GM12878 (cell line): Measurements from ENCODE around the gene TRABD2B. TPM values are rescaled to one million over a fixed set of nuclear protein-coding genes. Genes with fewer than 3 reads are reported as not detected.

Experiments
- ATAC-seq: fragments of 200-7000 bp; cut with Tn5 transposase; 3 replicates; pipeline ENCODE4 v1.9.1; 2020; ENCODE audit warnings: mild to moderate bottlenecking, moderate library complexity
- BruUV-seq: library from RNA; stranded (reverse); fragments of 400-500 nt; replicated peaks from 2 replicates; lab custom pipeline; 2021; lab: Mats Ljungman, UMichigan
- CTCF ChIA-PET: fragments of 300-600 bp; sonication (Branson Sonifier 250); formaldehyde crosslinking; extraction: SDS; loops from one replicate; lab custom pipeline; 2021; ENCODE audit warnings: inconsistent platforms; lab: Yijun Ruan, JAX
- POLR2A ChIA-PET: fragments of 350-600 bp; formaldehyde crosslinking; extraction: SDS; loops from one replicate; lab custom pipeline; 2021; ENCODE audit warnings: inconsistent platforms; lab: Charles Lee
- RAD21 ChIA-PET: fragments of 300-600 bp; sonication (Branson Sonifier 250); formaldehyde crosslinking; loops from one replicate; lab custom pipeline; 2023; ENCODE audit warnings: antibody characterized with exemption; ENCODE audit not compliant: unreplicated experiment; lab: Charles Lee
- SMC1A ChIA-PET: fragments of 300-600 bp; sonication (Branson Sonifier 250); formaldehyde crosslinking; loops from one replicate; lab custom pipeline; 2023; ENCODE audit not compliant: unreplicated experiment, uncharacterized antibody; lab: Charles Lee
- DNase-seq: peaks from one replicate; pipeline ENCODE4 v3.0.0-alpha.2; 2011; ENCODE audit warnings: low read depth, low spot score
- FAIRE-seq: peaks from 3 replicates; lab custom pipeline; 2011; peaks lifted over from hg19 to GRCh38; lab: Jason Lieb, UNC
- H2AFZ ChIP-seq: 2 replicates; pipeline ENCODE4 v1.6.0; 2011; ENCODE audit warnings: low read depth, low read length, control low read depth; ENCODE audit not compliant: control insufficient read depth
- H3K27ac ChIP-seq: 2 replicates; pipeline ENCODE4 v1.5.1; 2011; ENCODE audit warnings: control low read depth; ENCODE audit not compliant: control insufficient read depth, insufficient read depth
- H3K27me3 ChIP-seq, 2 experiments: replicated peaks in 1 of 2; 2 replicates each; pipeline versions ENCODE4 v1.6.0 to v1.6.1; 2011; ENCODE audit warnings: low read length in 1 of 2; ENCODE audit not compliant: control insufficient read depth in 2 of 2, insufficient read depth in 2 of 2
- H3K36me3 ChIP-seq, 2 experiments: 2 replicates each; pipeline ENCODE4 v1.5.1; 2011; ENCODE audit warnings: low read length in 1 of 2; ENCODE audit not compliant: control insufficient read depth in 2 of 2, insufficient read depth in 2 of 2
- H3K4me1 ChIP-seq: 2 replicates; pipeline ENCODE4 v1.6.1; 2011; ENCODE audit warnings: mild to moderate bottlenecking, low read length, moderate library complexity, mixed read lengths; ENCODE audit not compliant: control insufficient read depth, insufficient read depth
- H3K4me2 ChIP-seq: 2 replicates; pipeline ENCODE4 v1.6.0; 2011; ENCODE audit warnings: control low read depth; ENCODE audit not compliant: control insufficient read depth, insufficient read depth
- H3K4me3 ChIP-seq: fragments of 200-600 bp; sonication (generic); 2 replicates; pipeline ENCODE4 v1.5.1; 2016
- H3K79me2 ChIP-seq: 2 replicates; pipeline ENCODE4 v1.6.0; 2011; ENCODE audit warnings: low read length; ENCODE audit not compliant: control insufficient read depth, insufficient read depth
- H3K9ac ChIP-seq: 2 replicates; pipeline ENCODE4 v1.8.0; 2011; ENCODE audit warnings: low read length, control low read depth, mixed read lengths; ENCODE audit not compliant: control insufficient read depth, insufficient read depth
- H3K9me3 ChIP-seq: replicated peaks from 3 replicates; pipeline ENCODE4 v1.5.1; 2011; ENCODE audit warnings: mild to moderate bottlenecking, low read length; ENCODE audit not compliant: control insufficient read depth, insufficient read depth
- H4K20me1 ChIP-seq: 2 replicates; pipeline ENCODE4 v1.6.0; 2011; ENCODE audit not compliant: control insufficient read depth, insufficient read depth
- E2F4 ChIP-seq: IDR thresholded peaks from 2 replicates; pipeline ENCODE4 v1.6.1; 2012; ENCODE audit warnings: low read depth, low read length, improper control_type of control experiment
- ELK1 ChIP-seq: IDR thresholded peaks from 2 replicates; pipeline ENCODE4 v1.6.1; 2012; ENCODE audit warnings: low read depth, low read length, improper control_type of control experiment
- HDAC2 ChIP-seq: fragments of 200-600 bp; sonication (generic); IDR thresholded peaks from 2 replicates; pipeline ENCODE4 v1.6.1; 2017
- MAX ChIP-seq: IDR thresholded peaks from 2 replicates; pipeline ENCODE4 v1.6.1; 2012; ENCODE audit warnings: low read depth, low read length, improper control_type of control experiment
- MTA2 ChIP-seq: fragments of 450-650 bp; IDR thresholded peaks from 2 replicates; pipeline ENCODE4 v1.6.1; 2016; ENCODE audit warnings: low read depth, mild to moderate bottlenecking, moderate library complexity
- SIX5 ChIP-seq: IDR thresholded peaks from 2 replicates; pipeline ENCODE4 v1.6.1; 2011; ENCODE audit warnings: mild to moderate bottlenecking, low read depth, low read length, moderate library complexity; ENCODE audit not compliant: severe bottlenecking
- WGBS: methylation state at CpG from one replicate; pipeline ENCODE4 v1.1.6; 2016; ENCODE audit warnings: low lambda C conversion rate; ENCODE audit not compliant: insufficient replicate concordance, insufficient coverage; ENCODE audit errors: missing lambda C conversion rate; 5-methylcytosine and 5-hydroxymethylcytosine counted together
- in situ Hi-C: fragments of 300-500 bp; cut with MboI; formaldehyde crosslinking; loops from 9 replicates; pipeline ENCODE4 v1.14.3; 2018; ENCODE audit warnings: mixed read lengths
- intact Hi-C: fragments of 100-400 bp; cut with micrococcal nuclease; formaldehyde crosslinking; loops from one replicate; pipeline ENCODE4 v1.14.2; 2022; ENCODE audit not compliant: unreplicated experiment
- polyA plus RNA-seq, 11 experiments: library from polyadenylated mRNA; depleted of rRNA in 4 of 11; unstranded in 6 of 11; stranded (reverse) in 5 of 11; fragments of >200 nt; fragmentation: Nextera tagmentation in 4 of 11; fragmentation: Illumina TruSeq in 1 of 11; extraction: Ambion mirVana in 4 of 11; extraction: Trizol in 1 of 11; gene quantifications; 1 replicate in 1 of 11; 2 replicates in 10 of 11; pipeline versions ENCODE4 v1.2.1 to v1.2.3, GENCODE V29; 2011 to 2016; ENCODE audit warnings: inconsistent platforms in 2 of 11, missing spikeins in 2 of 11, low read depth in 1 of 11
- total RNA-seq, 4 experiments: library from RNA; depleted of rRNA in 3 of 4; stranded (reverse); fragments of >200 nt in 3 of 4; fragmentation: Illumina TruSeq in 1 of 4; extraction: Trizol in 1 of 4; gene quantifications; 2 replicates each; pipeline versions ENCODE4 v1.2.1 to v1.2.3, GENCODE V29; 2013 to 2021

The TRABD2B gene
- total and polyA plus RNA-seq, 10 of the 15 experiments (the other 5 are each of a cell fraction or from before 2014, with no cell fraction given), result not detected

- no peaks in the 10 kb centered on the region for H4K20me1 ChIP-seq
- intact Hi-C loops, result no loop called here
- FAIRE-seq, result no peak
Measured at GRCh38 chr1:47930210-47930840, 66.9 kb downstream of the TRABD2B start.

GRCh38 chr1:47927165-47927564 lies 70.0 kb downstream of the TRABD2B start:
- intact Hi-C loops (no loop called here), in situ Hi-C loops (no loop called here)
- H3K4me2 ChIP-seq, result no peak overlapping the region
- 21% methylated on average over 6 of the region's 6 CpGs for WGBS
- H3K9me3 ChIP-seq, result no peaks in the 10 kb centered on the region
- RAD21 ChIA-PET, result no interaction called here
- H2AFZ ChIP-seq, result no peak overlapping the region
- no peak for ATAC-seq
- DNase-seq, result no peak
- no peak overlapping the region for H3K4me3 ChIP-seq
- no peaks in the 10 kb centered on the region for H4K20me1 ChIP-seq
- H3K27ac ChIP-seq, result no peak overlapping the region
- no peak for FAIRE-seq
- H3K36me3 ChIP-seq, result no peaks in the 10 kb centered on the region
- SMC1A ChIA-PET, result no interaction called here
- peaks cover 0 to 3% of the 10 kb centered on the region in 2 experiments; a peak in 1 of 4 replicates for H3K27me3 ChIP-seq
- CTCF ChIA-PET, result no interaction called here
- no peaks in the 10 kb centered on the region for H3K79me2 ChIP-seq
- H3K4me1 ChIP-seq, result no peaks in the 10 kb centered on the region
- TF ChIP-seq HDAC2 (no peak), ELK1 (no peak), MTA2 (no peak)
- BruUV-seq, result no TSS peak
- no peak overlapping the region for H3K9ac ChIP-seq
- POLR2A ChIA-PET, result no interaction called here

More at GRCh38 chr1:47930210-47930840, 66.9 kb downstream of the TRABD2B start:
- no peak overlapping the region for H2AFZ ChIP-seq
- H3K4me3 ChIP-seq, result no peak overlapping the region
- H3K4me1 ChIP-seq, result no peaks in the 10 kb centered on the region
- H3K9ac ChIP-seq, result no peak overlapping the region
- H3K36me3 ChIP-seq, result no peaks in the 10 kb centered on the region
- SMC1A ChIA-PET, result no interaction called here
- H3K79me2 ChIP-seq, result no peaks in the 10 kb centered on the region
- no TSS peak for BruUV-seq
- TF ChIP-seq MAX, result no peak
- no peak for TF ChIP-seq SIX5
- TF ChIP-seq E2F4, result no peak
- 51% methylated on average over 7 of the region's 7 CpGs for WGBS
- H3K9me3 ChIP-seq, result no peaks in the 10 kb centered on the region
- no peak overlapping the region for H3K4me2 ChIP-seq
- CTCF ChIA-PET, result no interaction called here
- in situ Hi-C loops, result no loop called here
- no peak for ATAC-seq
- POLR2A ChIA-PET, result no interaction called here
- H3K27me3 ChIP-seq, result peaks cover 0 to 3% of the 10 kb centered on the region in 2 experiments; a peak in 1 of 4 replicates
- DNase-seq, result no peak
- H3K27ac ChIP-seq, result no peak overlapping the region
- RAD21 ChIA-PET, result no interaction called here
